AG10803 (cell line): Measurements from ENCODE around the gene NAPA.

Experiments
- DNase-seq: peaks from one replicate; pipeline ENCODE4 v3.0.0; 2010; ENCODE audit warnings: low read depth
- H3K4me3 ChIP-seq: 2 replicates; pipeline ENCODE4 v1.5.1; 2011; ENCODE audit warnings: mild to moderate bottlenecking, low read length, control low read depth
- TF ChIP-seq, protein P1 (sequence below): conservative IDR thresholded peaks from 2 replicates; pipeline ENCODE4 v1.5.1; 2011; ENCODE audit warnings: mild to moderate bottlenecking, low read length, control low read depth, inconsistent platforms

The NAPA gene

DNA sequence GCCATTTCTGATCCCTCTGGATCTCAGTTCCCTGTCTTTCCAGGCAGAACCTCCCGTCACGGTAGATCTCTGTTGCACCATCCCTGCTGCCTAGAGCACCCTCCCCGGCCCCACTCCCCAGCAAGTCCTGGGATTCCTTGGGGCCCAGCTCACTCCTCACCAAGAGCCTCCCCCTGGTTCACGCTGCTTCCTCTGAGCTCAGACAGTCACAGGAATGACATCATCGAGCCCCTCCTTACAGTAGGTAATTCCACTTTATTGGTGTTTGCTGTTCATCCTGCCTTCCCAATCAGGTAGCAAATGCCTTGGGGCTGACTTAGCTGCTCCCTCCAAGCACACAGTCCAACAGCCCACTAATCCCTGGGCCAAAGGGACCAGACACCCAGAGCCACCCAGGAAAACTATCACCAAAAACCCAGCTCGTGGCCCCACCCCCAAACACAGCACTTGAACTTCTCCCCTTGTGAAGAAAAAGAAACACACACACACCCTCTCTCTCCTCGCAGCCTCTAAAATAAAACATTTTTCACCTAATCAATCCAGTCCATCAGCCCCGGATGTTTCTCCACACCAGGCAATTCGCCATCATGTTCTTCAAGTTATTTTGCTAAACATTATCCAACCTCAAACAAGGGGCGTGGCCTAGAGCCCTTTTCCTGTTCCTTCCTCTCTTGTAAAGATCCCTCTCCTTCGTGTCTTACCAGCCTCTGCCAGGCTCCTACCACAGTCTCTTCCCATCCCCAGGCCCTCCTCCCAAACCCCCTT lies 2.5 kb downstream of the NAPA start:
- H3K4me3 ChIP-seq, result peak overlapping the region; percentile 99
- TF ChIP-seq, protein P1, sequence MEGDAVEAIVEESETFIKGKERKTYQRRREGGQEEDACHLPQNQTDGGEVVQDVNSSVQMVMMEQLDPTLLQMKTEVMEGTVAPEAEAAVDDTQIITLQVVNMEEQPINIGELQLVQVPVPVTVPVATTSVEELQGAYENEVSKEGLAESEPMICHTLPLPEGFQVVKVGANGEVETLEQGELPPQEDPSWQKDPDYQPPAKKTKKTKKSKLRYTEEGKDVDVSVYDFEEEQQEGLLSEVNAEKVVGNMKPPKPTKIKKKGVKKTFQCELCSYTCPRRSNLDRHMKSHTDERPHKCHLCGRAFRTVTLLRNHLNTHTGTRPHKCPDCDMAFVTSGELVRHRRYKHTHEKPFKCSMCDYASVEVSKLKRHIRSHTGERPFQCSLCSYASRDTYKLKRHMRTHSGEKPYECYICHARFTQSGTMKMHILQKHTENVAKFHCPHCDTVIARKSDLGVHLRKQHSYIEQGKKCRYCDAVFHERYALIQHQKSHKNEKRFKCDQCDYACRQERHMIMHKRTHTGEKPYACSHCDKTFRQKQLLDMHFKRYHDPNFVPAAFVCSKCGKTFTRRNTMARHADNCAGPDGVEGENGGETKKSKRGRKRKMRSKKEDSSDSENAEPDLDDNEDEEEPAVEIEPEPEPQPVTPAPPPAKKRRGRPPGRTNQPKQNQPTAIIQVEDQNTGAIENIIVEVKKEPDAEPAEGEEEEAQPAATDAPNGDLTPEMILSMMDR, result no peak

DNA sequence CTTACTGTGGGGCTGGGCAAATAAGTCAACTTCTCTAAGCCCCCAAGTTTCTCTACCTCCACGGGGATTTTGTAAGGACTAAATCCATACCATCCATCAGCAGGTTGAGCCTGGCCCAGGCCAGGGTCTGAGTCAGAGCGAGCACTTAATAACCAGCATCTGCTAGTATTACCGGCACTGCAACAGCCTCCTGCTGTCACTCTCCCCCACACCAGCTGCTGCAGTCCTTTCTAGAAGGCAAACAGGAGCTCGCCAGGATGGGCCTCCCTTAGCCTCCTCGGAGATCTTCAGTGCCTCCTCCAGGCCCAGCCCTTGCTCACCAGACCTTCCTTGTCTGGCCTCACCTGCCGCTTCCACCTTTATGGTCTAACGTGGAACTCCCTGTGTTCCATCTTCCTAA lies 3.2 kb downstream of the NAPA start:
- TF ChIP-seq, protein P1, result no peak
- peak; percentile 46 for DNase-seq

More for the DNA sequence above, 2.5 kb downstream of the NAPA start:
- peak; percentile 80 for DNase-seq

GRCh38 chr19:47511128-47511517 lies 3.7 kb downstream of the NAPA start:
- no peak overlapping the region for H3K4me3 ChIP-seq
- DNase-seq, result no peak
- TF ChIP-seq, protein P1, result no peak

More for the DNA sequence above, 3.2 kb downstream of the NAPA start:
- H3K4me3 ChIP-seq, result peak overlapping the region; percentile 99

DNA sequence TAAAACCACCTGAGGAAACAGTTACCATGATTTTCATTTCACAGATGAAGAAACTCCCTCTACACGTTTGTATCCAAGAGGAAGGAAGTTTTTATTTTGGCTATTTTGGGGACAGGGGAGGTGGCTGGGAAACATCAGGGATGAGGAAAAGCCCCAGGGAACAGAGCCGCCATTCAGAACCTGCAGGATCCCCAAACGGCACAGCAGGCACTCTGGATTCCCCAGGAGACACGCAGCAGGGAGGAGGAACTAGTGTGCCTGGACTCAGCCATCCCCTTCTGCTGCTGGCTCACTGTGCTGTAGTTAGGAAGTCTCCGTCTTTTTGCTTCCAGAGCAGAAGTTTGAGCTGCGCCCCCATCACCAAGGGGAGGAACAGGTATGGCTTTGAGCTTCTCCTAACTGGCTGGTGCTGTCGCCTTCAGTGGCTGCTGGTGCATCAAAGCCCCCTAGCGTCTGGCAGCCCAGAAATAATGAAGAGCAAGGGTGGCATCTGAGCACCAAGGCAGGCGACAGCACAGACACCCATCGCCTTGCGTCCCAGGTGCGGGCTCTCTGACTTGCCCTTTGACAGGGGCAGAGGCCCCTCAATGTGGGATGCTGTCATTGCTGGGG lies 4.2 kb downstream of the NAPA start:
- DNase-seq, result no peak
- H3K4me3 ChIP-seq, result no peak overlapping the region
- TF ChIP-seq, protein P1, result no peak

DNA sequence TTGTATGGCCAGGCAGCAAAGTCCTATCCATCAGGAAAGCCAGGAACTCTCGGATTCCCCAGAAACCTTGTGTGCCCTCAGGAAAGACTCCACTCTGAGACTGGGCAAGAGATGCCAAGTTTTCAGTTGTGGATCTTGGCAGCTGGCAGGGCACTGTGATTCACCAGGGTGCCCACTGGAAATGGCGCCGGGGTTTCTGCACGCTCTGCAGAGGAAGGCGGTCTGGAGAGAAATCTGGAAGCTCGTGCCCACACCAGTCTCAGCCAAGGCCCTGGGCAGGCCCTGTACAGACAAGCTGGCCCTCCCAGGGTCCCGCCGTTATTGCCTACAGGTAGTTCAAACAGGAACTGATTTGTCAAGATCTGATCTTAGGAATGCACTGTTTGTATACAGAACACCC lies 4.9 kb downstream of the NAPA start:
- DNase-seq, result no peak
- TF ChIP-seq, protein P1, result no peak
- no peak overlapping the region for H3K4me3 ChIP-seq

DNA sequence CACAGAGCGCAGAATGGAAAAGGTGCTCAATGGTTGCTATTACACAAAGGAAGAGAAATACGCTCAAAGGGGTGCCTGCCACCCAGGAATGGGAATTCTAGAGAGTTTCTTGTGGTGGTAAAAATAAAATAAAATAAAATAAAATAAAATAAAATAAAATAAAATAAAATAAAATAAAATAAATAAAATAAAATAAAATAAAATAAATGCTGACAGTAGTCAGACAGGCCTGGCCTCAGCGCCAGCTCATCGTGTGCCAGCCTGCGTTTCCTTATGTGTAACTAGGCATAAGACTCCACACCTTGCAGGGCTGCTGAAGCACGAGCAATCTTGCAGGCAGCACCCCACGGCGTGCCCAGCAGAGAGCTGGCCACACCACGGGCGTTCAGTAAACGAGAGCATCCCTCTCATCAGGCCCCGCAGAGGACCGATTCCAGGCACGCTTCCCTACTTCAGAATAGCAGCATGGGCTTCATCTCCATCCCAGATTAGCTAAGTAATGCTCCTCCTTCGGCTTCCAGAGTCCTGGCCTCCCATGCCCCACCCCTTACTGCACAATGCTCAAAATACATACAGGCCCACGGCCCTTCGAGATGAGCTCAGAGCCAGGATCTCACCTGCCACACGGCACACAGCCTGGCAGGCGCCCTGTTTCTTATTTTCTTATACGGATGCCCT lies 5.6 kb downstream of the NAPA start:
- TF ChIP-seq, protein P1, result no peak
- DNase-seq, result no peak
- H3K4me3 ChIP-seq, result no peak overlapping the region
